Measurements from ENCODE around the gene S1PR4.

DNA sequence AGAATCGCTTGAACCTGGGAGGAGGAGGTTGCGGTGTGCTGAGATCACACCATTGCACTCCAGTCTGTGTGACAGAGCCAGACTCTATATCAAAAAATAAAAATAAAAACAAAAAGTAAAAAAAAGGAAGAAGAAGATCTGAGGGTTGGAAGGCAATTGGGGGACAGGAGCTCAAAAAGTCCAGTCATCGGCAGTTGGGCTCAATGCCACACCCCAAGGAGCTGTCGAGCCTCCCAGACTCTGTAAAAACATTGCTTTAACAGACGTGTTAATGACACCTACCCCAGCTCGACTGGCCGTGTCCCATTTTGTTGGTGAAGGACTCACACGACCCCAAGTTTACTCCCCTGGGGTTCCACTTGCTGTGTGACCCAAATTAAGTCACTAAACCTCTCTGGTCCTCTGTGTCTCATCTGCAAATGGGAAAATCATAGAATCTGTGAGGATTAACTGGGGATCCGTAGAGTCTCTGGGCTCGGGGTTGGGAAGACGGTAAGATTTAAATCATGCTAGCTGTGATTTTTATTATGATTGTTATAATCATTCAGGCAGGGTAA, 35.7 kb upstream of the S1PR4 start:
- TF ChIP-seq, protein P1, sequence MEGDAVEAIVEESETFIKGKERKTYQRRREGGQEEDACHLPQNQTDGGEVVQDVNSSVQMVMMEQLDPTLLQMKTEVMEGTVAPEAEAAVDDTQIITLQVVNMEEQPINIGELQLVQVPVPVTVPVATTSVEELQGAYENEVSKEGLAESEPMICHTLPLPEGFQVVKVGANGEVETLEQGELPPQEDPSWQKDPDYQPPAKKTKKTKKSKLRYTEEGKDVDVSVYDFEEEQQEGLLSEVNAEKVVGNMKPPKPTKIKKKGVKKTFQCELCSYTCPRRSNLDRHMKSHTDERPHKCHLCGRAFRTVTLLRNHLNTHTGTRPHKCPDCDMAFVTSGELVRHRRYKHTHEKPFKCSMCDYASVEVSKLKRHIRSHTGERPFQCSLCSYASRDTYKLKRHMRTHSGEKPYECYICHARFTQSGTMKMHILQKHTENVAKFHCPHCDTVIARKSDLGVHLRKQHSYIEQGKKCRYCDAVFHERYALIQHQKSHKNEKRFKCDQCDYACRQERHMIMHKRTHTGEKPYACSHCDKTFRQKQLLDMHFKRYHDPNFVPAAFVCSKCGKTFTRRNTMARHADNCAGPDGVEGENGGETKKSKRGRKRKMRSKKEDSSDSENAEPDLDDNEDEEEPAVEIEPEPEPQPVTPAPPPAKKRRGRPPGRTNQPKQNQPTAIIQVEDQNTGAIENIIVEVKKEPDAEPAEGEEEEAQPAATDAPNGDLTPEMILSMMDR (IDR thresholded peaks at IDR 0.05; ENCODE audit: insufficient read depth, low read length, poor library complexity, severe bottlenecking) = no peak
- TF ChIP-seq EZH2phosphoT487 (conservative IDR thresholded peaks at IDR 0.05; ENCODE audit: low read length) = no peak

Measured in SU-DHL-6 (cell line).